HFFc6 (cell line): ENCODE data around the gene MYH11. TPM values are rescaled to one million over a fixed set of nuclear protein-coding genes. Genes with fewer than 3 reads are reported as not detected.

Source experiments
- DNase-seq: peaks from one replicate; pipeline ENCODE4 v3.0.0-alpha.2; 2018
- H3K27ac Mint-ChIP-seq: 2 replicates; pipeline ENCODE4 v1.8.0; 2020; ENCODE audit warnings: mild to moderate bottlenecking, mixed read lengths
- H3K27me3 Mint-ChIP-seq: 2 replicates; pipeline ENCODE4 v1.8.0; 2021; ENCODE audit warnings: mild to moderate bottlenecking, moderate library complexity, mixed read lengths; ENCODE audit not compliant: insufficient read depth
- H3K36me3 Mint-ChIP-seq: 2 replicates; pipeline ENCODE4 v1.8.0; 2021; ENCODE audit warnings: low read depth, mixed read lengths
- H3K4me1 Mint-ChIP-seq: 2 replicates; pipeline ENCODE4 v1.8.0; 2020; ENCODE audit warnings: low read depth, mixed read lengths
- H3K4me3 Mint-ChIP-seq: 2 replicates; pipeline ENCODE4 v1.8.0; 2020; ENCODE audit warnings: mild to moderate bottlenecking, moderate library complexity, mixed read lengths
- H3K9me3 Mint-ChIP-seq: 2 replicates; pipeline ENCODE4 v1.8.0; 2020; ENCODE audit warnings: mild to moderate bottlenecking, mixed read lengths
- total RNA-seq, 6 experiments: library from RNA; stranded (reverse); fragmentation: NEBNext Ultra II Directional; extraction: Animal tissue kit (Norgen Biotek cat#: 25700); gene quantifications; 2 replicates in 1 of 6; 3 replicates in 5 of 6; pipeline ENCODE4 v1.2.3, GENCODE V29; 2021
- TF ChIP-seq, protein P1 (sequence below): fragments of 200-600 bp; sonication (generic); IDR thresholded peaks from 2 replicates; pipeline ENCODE4 v1.5.0; 2021; ENCODE audit warnings: antibody characterized with exemption, mild to moderate bottlenecking

Gene MYH11
- total RNA-seq, 6 experiments from 2014 or later: 0.02 to 0.23 (median 0.21) TPM; not detected in 2

DNA sequence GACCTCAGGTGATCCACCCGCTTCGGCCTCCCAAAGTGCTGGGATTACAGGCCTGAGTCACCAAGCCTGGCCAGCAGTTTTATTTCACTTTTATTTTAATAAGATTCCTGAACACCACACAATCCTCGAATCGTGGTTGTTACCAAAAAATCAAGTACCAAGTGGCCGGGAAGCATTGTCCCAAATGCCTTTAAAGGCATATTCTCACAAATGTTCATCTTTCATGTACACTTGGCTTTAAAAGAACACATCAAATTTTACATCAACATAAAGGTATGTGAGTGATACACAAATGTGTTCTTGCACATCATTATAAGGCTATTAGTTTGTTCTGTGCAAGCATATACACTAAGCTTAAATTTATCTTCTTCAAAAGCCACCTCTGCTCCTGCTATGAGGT, 8.1 kb upstream of the MYH11 start:
- Mint-ChIP-seq H3K27me3 (no peaks in the 10 kb centered on the region), H3K4me1 (peaks cover 12% of the 10 kb centered on the region), H3K27ac (no peak overlapping the region), H3K36me3 (peaks cover 15% of the 10 kb centered on the region), H3K9me3 (no peaks in the 10 kb centered on the region), H3K4me3 (no peak overlapping the region)
- DNase-seq: no peak
- TF ChIP-seq, protein P1, sequence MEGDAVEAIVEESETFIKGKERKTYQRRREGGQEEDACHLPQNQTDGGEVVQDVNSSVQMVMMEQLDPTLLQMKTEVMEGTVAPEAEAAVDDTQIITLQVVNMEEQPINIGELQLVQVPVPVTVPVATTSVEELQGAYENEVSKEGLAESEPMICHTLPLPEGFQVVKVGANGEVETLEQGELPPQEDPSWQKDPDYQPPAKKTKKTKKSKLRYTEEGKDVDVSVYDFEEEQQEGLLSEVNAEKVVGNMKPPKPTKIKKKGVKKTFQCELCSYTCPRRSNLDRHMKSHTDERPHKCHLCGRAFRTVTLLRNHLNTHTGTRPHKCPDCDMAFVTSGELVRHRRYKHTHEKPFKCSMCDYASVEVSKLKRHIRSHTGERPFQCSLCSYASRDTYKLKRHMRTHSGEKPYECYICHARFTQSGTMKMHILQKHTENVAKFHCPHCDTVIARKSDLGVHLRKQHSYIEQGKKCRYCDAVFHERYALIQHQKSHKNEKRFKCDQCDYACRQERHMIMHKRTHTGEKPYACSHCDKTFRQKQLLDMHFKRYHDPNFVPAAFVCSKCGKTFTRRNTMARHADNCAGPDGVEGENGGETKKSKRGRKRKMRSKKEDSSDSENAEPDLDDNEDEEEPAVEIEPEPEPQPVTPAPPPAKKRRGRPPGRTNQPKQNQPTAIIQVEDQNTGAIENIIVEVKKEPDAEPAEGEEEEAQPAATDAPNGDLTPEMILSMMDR: no peak

DNA sequence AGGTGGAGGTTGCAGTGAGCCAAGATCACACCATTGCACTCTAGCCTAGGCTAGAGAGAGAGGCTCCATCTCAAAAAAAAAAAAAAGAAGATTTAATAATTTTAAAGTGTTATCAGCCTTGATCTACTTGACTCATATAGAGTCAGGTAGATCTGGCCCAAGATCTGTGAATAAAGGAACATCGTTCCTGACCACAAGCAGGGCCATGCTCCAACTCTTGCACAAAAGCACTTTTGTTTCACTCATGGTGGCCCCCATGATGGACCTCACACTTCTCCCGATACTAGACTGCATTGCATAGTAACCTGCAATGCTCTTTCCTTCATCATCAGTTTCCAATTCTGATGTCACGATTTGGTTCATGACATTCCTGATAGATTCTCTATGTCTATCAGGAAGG, 5.2 kb upstream of the MYH11 start:
- Mint-ChIP-seq H3K27ac (no peak overlapping the region), H3K27me3 (peaks cover 8% of the 10 kb centered on the region)
- no peak for DNase-seq

GRCh38 chr16:15858921-15859668, 2.3 kb upstream of the MYH11 start:
- DNase-seq: no peak
- no peaks in the 10 kb centered on the region for H3K36me3 Mint-ChIP-seq
- TF ChIP-seq, protein P1: no peak
- H3K9me3 Mint-ChIP-seq: peaks cover 3% of the 10 kb centered on the region; the same call in 1 of the 2 replicates
- H3K27ac Mint-ChIP-seq: no peak overlapping the region
- H3K27me3 Mint-ChIP-seq: peaks cover 27% of the 10 kb centered on the region
- peak overlapping the region; percentile 47 for H3K4me3 Mint-ChIP-seq
- H3K4me1 Mint-ChIP-seq: peaks cover 10% of the 10 kb centered on the region

More for the DNA sequence above, 5.2 kb upstream of the MYH11 start:
- H3K36me3 Mint-ChIP-seq: peaks cover 13% of the 10 kb centered on the region
- TF ChIP-seq, protein P1: no peak
- H3K9me3 Mint-ChIP-seq: peaks cover 3% of the 10 kb centered on the region; the same call in 1 of the 2 replicates
- H3K4me3 Mint-ChIP-seq: no peak overlapping the region
- H3K4me1 Mint-ChIP-seq: peaks cover 22% of the 10 kb centered on the region

DNA sequence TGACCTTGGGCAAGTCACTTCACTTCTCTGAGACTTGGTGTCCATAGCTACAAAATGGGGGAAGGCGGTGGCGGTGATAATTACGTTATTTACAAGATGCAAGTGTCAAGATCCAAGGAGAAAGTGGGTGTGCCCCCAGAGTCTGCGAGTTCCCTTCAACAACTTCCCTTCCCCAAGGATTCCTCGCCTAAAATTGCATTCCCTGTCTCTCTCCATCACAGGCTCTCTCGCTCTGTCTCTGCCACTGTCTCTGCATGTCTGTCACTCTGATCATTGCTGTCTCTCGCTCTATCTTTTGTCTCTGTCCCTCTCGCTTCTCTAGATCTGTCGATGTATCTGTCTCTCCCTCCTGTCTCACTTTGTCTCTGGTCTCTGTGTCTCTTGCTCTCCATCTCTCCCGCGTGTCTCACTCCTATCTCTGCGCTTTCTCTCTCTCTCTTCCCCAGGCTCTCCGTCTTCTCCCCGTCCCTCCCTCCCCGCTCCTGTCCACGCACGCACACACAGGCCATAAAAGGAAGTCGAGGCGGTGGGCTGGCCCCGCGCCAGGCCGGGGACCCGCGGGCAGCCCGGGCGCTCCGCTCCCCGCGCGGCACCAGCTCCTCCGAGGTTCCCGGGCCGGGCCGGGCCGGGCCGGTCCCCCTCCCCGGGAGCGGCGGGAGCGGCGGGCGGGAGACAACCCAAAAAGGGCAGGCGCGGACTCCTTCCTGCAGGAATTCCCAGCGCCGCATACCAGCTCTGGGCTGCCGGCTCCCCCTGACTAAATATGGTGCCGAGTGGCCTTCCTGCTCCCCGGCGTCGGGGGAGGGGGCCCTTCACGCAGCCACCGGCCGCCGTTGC, 1.1 kb upstream of the MYH11 start:
- TF ChIP-seq, protein P1: no peak
- DNase-seq: no peak
- H3K27me3 Mint-ChIP-seq: peaks cover 29% of the 10 kb centered on the region
- peak overlapping the region; percentile 89 for H3K4me3 Mint-ChIP-seq
- no peaks in the 10 kb centered on the region for H3K36me3 Mint-ChIP-seq
- H3K4me1 Mint-ChIP-seq: peaks cover 10% of the 10 kb centered on the region
- peaks cover 3% of the 10 kb centered on the region; the same call in 1 of the 2 replicates for H3K9me3 Mint-ChIP-seq
- no peak overlapping the region for H3K27ac Mint-ChIP-seq

DNA sequence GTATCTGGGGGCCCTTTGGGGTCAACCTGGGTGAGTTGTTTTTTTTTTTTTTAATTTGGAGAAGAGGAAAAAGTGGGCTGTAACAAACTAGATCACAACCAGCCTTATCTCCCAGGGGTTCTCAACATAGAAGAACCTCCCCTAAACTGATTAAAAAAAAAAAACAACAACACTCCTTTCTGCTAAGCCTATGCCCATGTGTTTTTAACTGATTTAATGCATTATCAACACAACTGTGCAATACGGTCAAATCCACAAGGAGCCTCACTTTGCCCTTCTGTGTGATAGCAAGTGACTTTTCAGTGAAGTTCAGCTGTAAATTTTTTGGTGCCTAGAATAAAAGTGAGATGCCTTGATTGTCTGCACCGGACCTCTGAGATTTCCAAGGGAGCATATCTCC, 646 bp downstream of the MYH11 start:
- H3K4me1 Mint-ChIP-seq: peaks cover 10% of the 10 kb centered on the region
- H3K27me3 Mint-ChIP-seq: peaks cover 41% of the 10 kb centered on the region
- DNase-seq: no peak
- H3K36me3 Mint-ChIP-seq: no peaks in the 10 kb centered on the region
- H3K9me3 Mint-ChIP-seq: peaks cover 3% of the 10 kb centered on the region; the same call in 1 of the 2 replicates
- no peak overlapping the region for H3K27ac Mint-ChIP-seq
- H3K4me3 Mint-ChIP-seq: no peak overlapping the region
- TF ChIP-seq, protein P1: no peak
